HG03045 (cell line): ENCODE results near the gene IL17C.

Experiments
- ATAC-seq: cut with Tn5 transposase; IDR thresholded peaks from one replicate; pipeline ENCODE4 v1.9.1; 2021; ENCODE audit warnings: mild to moderate bottlenecking, moderate library complexity; ENCODE audit not compliant: unreplicated experiment

Gene IL17C

GRCh38 chr16:88680554-88681083 is 42.2 kb downstream of the IL17C start:
- ATAC-seq = no peak

GRCh38 chr16:88681084-88681680 is 42.8 kb downstream of the IL17C start:
- ATAC-seq = no peak

GRCh38 chr16:88681709-88682451 is 43.5 kb downstream of the IL17C start:
- ATAC-seq = peak; percentile 56

- no peak for ATAC-seq
Measured at GRCh38 chr16:88684569-88685155, 46.3 kb downstream of the IL17C start.

- no peak for ATAC-seq
Measured at GRCh38 chr16:88685156-88686061, 47.0 kb downstream of the IL17C start.

- ATAC-seq = peak; percentile 14
Measured at GRCh38 chr16:88686062-88686438, 47.7 kb downstream of the IL17C start.

- peak; percentile 69 for ATAC-seq
Measured at GRCh38 chr16:88686439-88687253, 48.3 kb downstream of the IL17C start, which contains the start of gene SNAI3. TSS of gene SNAI3 (minus strand) at chr16:88686507. CDS start at chr16:88686406, 101 bp downstream.

- no peak for ATAC-seq
Measured at GRCh38 chr16:88687254-88687576, 48.8 kb downstream of the IL17C start.

GRCh38 chr16:88687676-88688012 is 49.3 kb downstream of the IL17C start:
- no peak for ATAC-seq

GRCh38 chr16:88688013-88688778 is 49.8 kb downstream of the IL17C start:
- no peak for ATAC-seq
